Measurements from ENCODE around the gene FUBP3.

DNA sequence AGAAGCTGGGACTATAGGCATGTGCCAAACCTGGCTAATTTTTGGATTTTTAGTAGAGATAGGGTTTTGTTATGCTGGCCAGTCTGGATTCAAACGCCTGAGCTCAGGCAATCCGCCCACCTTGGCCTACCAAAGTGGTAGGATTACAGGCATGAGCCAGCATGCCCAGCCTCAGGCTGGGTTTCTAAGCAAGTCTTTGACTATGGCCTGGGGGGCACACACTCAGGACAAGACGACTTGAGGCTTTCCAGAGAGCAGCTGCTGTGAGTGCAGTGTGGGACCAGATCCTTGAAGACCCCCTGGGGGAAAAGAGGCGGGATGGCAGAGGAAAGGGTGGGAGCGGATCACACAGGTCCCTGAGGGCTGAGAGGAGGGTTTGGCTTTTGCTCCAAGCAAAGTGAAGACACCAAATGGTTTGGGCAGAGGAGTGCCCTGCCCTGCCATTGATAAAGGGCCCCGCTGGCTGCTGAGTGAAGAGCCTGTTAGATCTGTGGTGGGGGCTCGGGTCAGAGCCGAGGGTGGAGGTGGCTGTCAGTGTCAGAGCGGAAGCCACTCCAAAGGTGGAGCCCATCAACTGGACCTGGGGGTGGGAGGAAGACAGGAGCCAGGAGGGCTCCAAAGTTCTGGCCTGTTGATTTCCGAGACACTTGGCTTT, 46.8 kb upstream of the FUBP3 start:
- TF ChIP-seq, protein P1, sequence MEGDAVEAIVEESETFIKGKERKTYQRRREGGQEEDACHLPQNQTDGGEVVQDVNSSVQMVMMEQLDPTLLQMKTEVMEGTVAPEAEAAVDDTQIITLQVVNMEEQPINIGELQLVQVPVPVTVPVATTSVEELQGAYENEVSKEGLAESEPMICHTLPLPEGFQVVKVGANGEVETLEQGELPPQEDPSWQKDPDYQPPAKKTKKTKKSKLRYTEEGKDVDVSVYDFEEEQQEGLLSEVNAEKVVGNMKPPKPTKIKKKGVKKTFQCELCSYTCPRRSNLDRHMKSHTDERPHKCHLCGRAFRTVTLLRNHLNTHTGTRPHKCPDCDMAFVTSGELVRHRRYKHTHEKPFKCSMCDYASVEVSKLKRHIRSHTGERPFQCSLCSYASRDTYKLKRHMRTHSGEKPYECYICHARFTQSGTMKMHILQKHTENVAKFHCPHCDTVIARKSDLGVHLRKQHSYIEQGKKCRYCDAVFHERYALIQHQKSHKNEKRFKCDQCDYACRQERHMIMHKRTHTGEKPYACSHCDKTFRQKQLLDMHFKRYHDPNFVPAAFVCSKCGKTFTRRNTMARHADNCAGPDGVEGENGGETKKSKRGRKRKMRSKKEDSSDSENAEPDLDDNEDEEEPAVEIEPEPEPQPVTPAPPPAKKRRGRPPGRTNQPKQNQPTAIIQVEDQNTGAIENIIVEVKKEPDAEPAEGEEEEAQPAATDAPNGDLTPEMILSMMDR (IDR thresholded peaks at IDR 0.05): no peak
- TF ChIP-seq POLR2A (IDR thresholded peaks at IDR 0.05): no peak

Data from thyroid gland (tissue), 4 donors.